ENCODE measurements around the gene PTPRD. TPM values are rescaled to one million over a fixed set of nuclear protein-coding genes. Genes with fewer than 3 reads are reported as not detected.

The PTPRD gene
- total RNA-seq, 1 experiment from 2014 or later = 70.1 TPM

DNA sequence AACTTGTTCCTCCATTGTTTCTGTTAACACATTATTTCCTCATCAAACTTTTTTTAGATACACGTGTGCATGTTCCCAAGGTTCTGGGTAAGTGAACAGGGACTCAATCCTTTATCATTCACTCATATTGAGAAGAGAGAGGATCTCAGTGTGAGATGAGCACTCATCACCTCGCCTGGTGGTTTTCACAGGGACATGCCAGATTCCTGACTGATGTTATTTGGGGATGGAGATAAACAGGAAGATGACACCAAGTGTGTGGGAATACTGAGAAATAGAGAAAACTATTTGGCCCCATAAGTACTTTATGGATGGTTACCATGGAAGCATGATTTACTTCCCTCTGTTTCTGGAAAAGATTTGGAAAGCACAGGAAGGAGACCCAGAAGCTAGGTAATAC lies 2279.9 kb downstream of the PTPRD start:
- H3K27ac Mint-ChIP-seq (ENCODE audit: unreplicated experiment) = no peak overlapping the region
- DNase-seq = no peak
- intact Hi-C loops (cut with micrococcal nuclease; ENCODE audit: unreplicated experiment) = no loop called here
- Histone ChIP-seq H3K27me3 (replicated peaks; ENCODE audit: control insufficient read depth, insufficient read depth, low read length) (no peaks in the 10 kb centered on the region), H3K36me3 (ENCODE audit: control insufficient read depth, insufficient read depth, low read length) (no peaks in the 10 kb centered on the region), H3K9me3 (no peaks in the 10 kb centered on the region), H3K4me3 (ENCODE audit: low read depth, low read length) (no peak overlapping the region), H3K4me1 (peaks cover 5% of the 10 kb centered on the region)
- CTCF ChIA-PET = no interaction called here
- H3K27me3 Mint-ChIP-seq (ENCODE audit: insufficient read depth, unreplicated experiment) = no peaks in the 10 kb centered on the region
- POLR2A ChIA-PET = no interaction called here
- H3K9me3 Mint-ChIP-seq (ENCODE audit: unreplicated experiment) = peaks cover 27% of the 10 kb centered on the region
- no peaks in the 10 kb centered on the region for H3K4me1 Mint-ChIP-seq (ENCODE audit: low read depth, unreplicated experiment)
- BruUV-seq (replicated peaks) = no TSS peak
- peaks cover 14% of the 10 kb centered on the region for H3K36me3 Mint-ChIP-seq (ENCODE audit: insufficient read depth, unreplicated experiment)
- H3K4me3 Mint-ChIP-seq (ENCODE audit: unreplicated experiment) = no peak overlapping the region
- TF ChIP-seq, protein P1, sequence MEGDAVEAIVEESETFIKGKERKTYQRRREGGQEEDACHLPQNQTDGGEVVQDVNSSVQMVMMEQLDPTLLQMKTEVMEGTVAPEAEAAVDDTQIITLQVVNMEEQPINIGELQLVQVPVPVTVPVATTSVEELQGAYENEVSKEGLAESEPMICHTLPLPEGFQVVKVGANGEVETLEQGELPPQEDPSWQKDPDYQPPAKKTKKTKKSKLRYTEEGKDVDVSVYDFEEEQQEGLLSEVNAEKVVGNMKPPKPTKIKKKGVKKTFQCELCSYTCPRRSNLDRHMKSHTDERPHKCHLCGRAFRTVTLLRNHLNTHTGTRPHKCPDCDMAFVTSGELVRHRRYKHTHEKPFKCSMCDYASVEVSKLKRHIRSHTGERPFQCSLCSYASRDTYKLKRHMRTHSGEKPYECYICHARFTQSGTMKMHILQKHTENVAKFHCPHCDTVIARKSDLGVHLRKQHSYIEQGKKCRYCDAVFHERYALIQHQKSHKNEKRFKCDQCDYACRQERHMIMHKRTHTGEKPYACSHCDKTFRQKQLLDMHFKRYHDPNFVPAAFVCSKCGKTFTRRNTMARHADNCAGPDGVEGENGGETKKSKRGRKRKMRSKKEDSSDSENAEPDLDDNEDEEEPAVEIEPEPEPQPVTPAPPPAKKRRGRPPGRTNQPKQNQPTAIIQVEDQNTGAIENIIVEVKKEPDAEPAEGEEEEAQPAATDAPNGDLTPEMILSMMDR (IDR thresholded peaks at IDR 0.05; ENCODE audit: insufficient read depth in 1 of 2, low read depth in 1 of 2, low read length in 1 of 2, severe bottlenecking in 1 of 2, unreplicated experiment in 1 of 2) = no peak

DNA sequence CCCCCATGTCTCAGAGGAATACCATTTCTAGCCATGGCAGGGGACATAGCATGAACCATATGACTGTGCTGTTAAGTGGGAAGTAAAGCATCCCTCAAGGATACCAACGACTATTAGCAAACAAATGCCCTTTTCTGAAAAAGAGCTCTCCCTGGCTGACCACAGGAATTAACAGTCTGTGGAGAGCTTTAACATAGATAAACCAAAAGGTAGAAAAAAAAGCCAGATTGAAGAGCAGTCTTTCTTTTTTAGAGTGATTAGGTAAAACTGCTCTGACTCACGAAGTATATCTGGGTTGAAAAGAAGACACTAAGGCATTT lies 2280.5 kb downstream of the PTPRD start:
- H3K9me3 Mint-ChIP-seq (ENCODE audit: unreplicated experiment) = peaks cover 28% of the 10 kb centered on the region
- no peaks in the 10 kb centered on the region for H3K36me3 ChIP-seq (ENCODE audit: control insufficient read depth, insufficient read depth, low read length)
- no TSS peak for BruUV-seq (replicated peaks)
- no peaks in the 10 kb centered on the region for H3K27me3 ChIP-seq (replicated peaks; ENCODE audit: control insufficient read depth, insufficient read depth, low read length)
- CTCF ChIA-PET = no interaction called here
- H3K27me3 Mint-ChIP-seq (ENCODE audit: insufficient read depth, unreplicated experiment) = no peaks in the 10 kb centered on the region
- H3K4me3 Mint-ChIP-seq (ENCODE audit: unreplicated experiment) = no peak overlapping the region
- no peak overlapping the region for H3K27ac Mint-ChIP-seq (ENCODE audit: unreplicated experiment)
- POLR2A ChIA-PET = no interaction called here
- H3K4me3 ChIP-seq (ENCODE audit: low read depth, low read length) = no peak overlapping the region
- TF ChIP-seq, protein P1 (IDR thresholded peaks at IDR 0.05; ENCODE audit: insufficient read depth in 1 of 2, low read depth in 1 of 2, low read length in 1 of 2, severe bottlenecking in 1 of 2, unreplicated experiment in 1 of 2) = no peak
- intact Hi-C loops (cut with micrococcal nuclease; ENCODE audit: unreplicated experiment) = no loop called here
- H3K9me3 ChIP-seq = no peaks in the 10 kb centered on the region
- peaks cover 14% of the 10 kb centered on the region for H3K36me3 Mint-ChIP-seq (ENCODE audit: insufficient read depth, unreplicated experiment)
- H3K4me1 Mint-ChIP-seq (ENCODE audit: low read depth, unreplicated experiment) = no peaks in the 10 kb centered on the region
- no peak for DNase-seq
- peaks cover 4% of the 10 kb centered on the region; the same call in 1 of the 2 replicates for H3K4me1 ChIP-seq

DNA sequence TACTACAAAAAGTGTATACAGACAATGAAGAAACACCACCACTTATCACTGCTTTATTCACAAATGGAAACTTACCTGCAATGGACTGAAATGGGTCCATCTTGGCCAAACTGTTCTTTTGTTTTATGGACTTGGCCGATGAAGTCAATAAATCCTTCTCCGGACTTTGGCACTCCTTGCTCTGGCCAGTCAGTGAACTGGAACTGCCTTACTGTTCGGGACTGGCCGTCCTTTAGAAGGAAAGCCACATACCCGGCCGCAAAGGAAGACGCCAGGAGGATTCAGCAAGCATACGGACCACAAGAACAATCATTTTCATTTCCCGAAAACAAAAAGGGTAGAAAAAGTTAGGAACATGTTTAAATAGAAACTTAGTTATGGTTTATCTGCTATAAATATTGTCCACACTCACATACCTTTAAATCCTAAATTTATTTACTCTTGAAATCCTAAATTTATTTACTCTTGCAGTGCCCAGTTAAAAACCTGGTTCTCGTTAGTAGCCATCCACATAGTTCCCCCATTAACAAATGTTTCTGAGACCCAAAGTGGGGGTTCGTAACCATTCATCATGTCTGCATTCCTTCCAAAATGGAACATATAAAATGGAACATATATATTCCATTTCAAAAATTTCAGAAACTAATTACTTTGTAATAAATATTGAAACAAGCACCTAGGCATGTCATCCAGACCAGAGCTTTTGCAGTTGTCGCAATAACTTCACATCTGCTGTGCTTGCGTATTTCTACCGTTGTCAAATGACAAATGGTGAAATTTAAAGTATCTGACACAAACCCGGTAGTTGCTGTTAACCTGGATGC lies 2281.1 kb downstream of the PTPRD start:
- H3K4me3 Mint-ChIP-seq (ENCODE audit: unreplicated experiment) = no peak overlapping the region
- Histone ChIP-seq H3K9me3 (no peaks in the 10 kb centered on the region), H3K4me3 (ENCODE audit: low read depth, low read length) (no peak overlapping the region), H3K4me1 (no peaks in the 10 kb centered on the region), H3K27me3 (replicated peaks; ENCODE audit: control insufficient read depth, insufficient read depth, low read length) (no peaks in the 10 kb centered on the region), H3K36me3 (ENCODE audit: control insufficient read depth, insufficient read depth, low read length) (no peaks in the 10 kb centered on the region)
- no peaks in the 10 kb centered on the region for H3K27me3 Mint-ChIP-seq (ENCODE audit: insufficient read depth, unreplicated experiment)
- H3K27ac Mint-ChIP-seq (ENCODE audit: unreplicated experiment) = no peak overlapping the region
- peaks cover 14% of the 10 kb centered on the region for H3K36me3 Mint-ChIP-seq (ENCODE audit: insufficient read depth, unreplicated experiment)
- peaks cover 28% of the 10 kb centered on the region for H3K9me3 Mint-ChIP-seq (ENCODE audit: unreplicated experiment)
- no peak for DNase-seq
- ChIA-PET POLR2A (no interaction called here), CTCF (no interaction called here)
- BruUV-seq (replicated peaks) = no TSS peak
- no peaks in the 10 kb centered on the region for H3K4me1 Mint-ChIP-seq (ENCODE audit: low read depth, unreplicated experiment)
- TF ChIP-seq, protein P1 (IDR thresholded peaks at IDR 0.05; ENCODE audit: insufficient read depth in 1 of 2, low read depth in 1 of 2, low read length in 1 of 2, severe bottlenecking in 1 of 2, unreplicated experiment in 1 of 2) = no peak
- intact Hi-C loops (cut with micrococcal nuclease; ENCODE audit: unreplicated experiment) = no loop called here
